Calu3 (cell line): ENCODE results near the gene CCDC196. TPM values are rescaled to one million over a fixed set of nuclear protein-coding genes. Genes with fewer than 3 reads are reported as not detected.

Source experiments
- BruUV-seq: library from RNA; stranded (reverse); fragments of 400-500 nt; replicated peaks from 2 replicates; lab custom pipeline; 2021; lab: Mats Ljungman, UMichigan
- CTCF ChIA-PET: fragments of 300-600 bp; sonication (Branson Sonifier 250); formaldehyde crosslinking; loops from one replicate; lab custom pipeline; 2022; ENCODE audit warnings: antibody characterized with exemption; lab: Charles Lee
- DNase-seq: peaks from one replicate; pipeline ENCODE4 v3.0.0; 2022
- H3K27ac Mint-ChIP-seq: one replicate; pipeline ENCODE4 v1.8.0; 2022; ENCODE audit warnings: mixed read lengths; ENCODE audit not compliant: unreplicated experiment
- H3K27me3 Mint-ChIP-seq: one replicate; pipeline ENCODE4 v1.8.0; 2022; ENCODE audit warnings: mixed read lengths; ENCODE audit not compliant: unreplicated experiment
- H3K36me3 Mint-ChIP-seq: one replicate; pipeline ENCODE4 v1.8.0; 2022; ENCODE audit warnings: mild to moderate bottlenecking, moderate library complexity, mixed read lengths; ENCODE audit not compliant: insufficient read depth, unreplicated experiment
- H3K4me1 Mint-ChIP-seq: one replicate; pipeline ENCODE4 v1.8.0; 2022; ENCODE audit warnings: mild to moderate bottlenecking, low read depth, mixed read lengths; ENCODE audit not compliant: unreplicated experiment
- H3K4me3 Mint-ChIP-seq: one replicate; pipeline ENCODE4 v1.8.0; 2022; ENCODE audit warnings: mild to moderate bottlenecking, low read depth, moderate library complexity, mixed read lengths; ENCODE audit not compliant: unreplicated experiment
- H3K9me3 Mint-ChIP-seq: one replicate; pipeline ENCODE4 v1.8.0; 2022; ENCODE audit warnings: low read depth, mixed read lengths; ENCODE audit not compliant: unreplicated experiment
- CTCF ChIP-seq: fragments of 200-600 bp; IDR thresholded peaks from one replicate; pipeline ENCODE4 v1.8.0; 2022; ENCODE audit warnings: antibody characterized with exemption; ENCODE audit not compliant: unreplicated experiment
- intact Hi-C: fragments of 100-400 bp; cut with micrococcal nuclease; formaldehyde crosslinking; loops from one replicate; pipeline ENCODE4 v1.10.0; 2022; ENCODE audit not compliant: unreplicated experiment
- total RNA-seq: library from RNA; stranded (reverse); gene quantifications from 2 replicates; pipeline ENCODE4 v1.2.3, GENCODE V29; 2022

CCDC196 gene
- total RNA-seq, 1 experiment from 2014 or later, result not detected

- no peak for DNase-seq
- intact Hi-C loops, result loop anchor here (2.0 kb wide), 1 partner anchor 169 kb away; no protein-coding TSS in a partner anchor
- Mint-ChIP-seq H3K27me3 (no peaks in the 10 kb centered on the region), H3K4me1 (no peaks in the 10 kb centered on the region), H3K4me3 (no peak overlapping the region), H3K27ac (no peak overlapping the region), H3K36me3 (no peaks in the 10 kb centered on the region), H3K9me3 (no peaks in the 10 kb centered on the region)
- TF ChIP-seq CTCF, result no peak
- CTCF ChIA-PET, result no interaction called here
- BruUV-seq, result no TSS peak
Measured at GRCh38 chr14:66493750-66494149, 7.6 kb downstream of the CCDC196 start.

GRCh38 chr14:66495218-66496098 is 9.3 kb downstream of the CCDC196 start:
- intact Hi-C loops, result loop anchor here (2.0 to 5.0 kb wide), 3 partner anchors 167 to 622 kb away; no protein-coding TSS in a partner anchor
- peak; percentile 26 for DNase-seq
- Mint-ChIP-seq H3K27ac (no peak overlapping the region), H3K4me3 (no peak overlapping the region), H3K36me3 (no peaks in the 10 kb centered on the region), H3K9me3 (no peaks in the 10 kb centered on the region), H3K4me1 (no peaks in the 10 kb centered on the region), H3K27me3 (no peaks in the 10 kb centered on the region)
- CTCF ChIA-PET, result interaction anchor here (0.5 to 1.0 kb wide), 6 partner anchors 12 to 203 kb away, joined by 3 to 6 read pairs (median 3); partner anchors contain the start of gene GPHN
- TF ChIP-seq CTCF, result peak; percentile 45
- BruUV-seq, result no TSS peak

- Mint-ChIP-seq H3K27ac (no peak overlapping the region), H3K4me1 (no peaks in the 10 kb centered on the region), H3K36me3 (no peaks in the 10 kb centered on the region), H3K27me3 (no peaks in the 10 kb centered on the region), H3K9me3 (no peaks in the 10 kb centered on the region), H3K4me3 (no peak overlapping the region)
- intact Hi-C loops, result loop anchor here (5.0 kb wide), 2 partner anchors 251 to 621 kb away; no protein-coding TSS in a partner anchor
- no TSS peak for BruUV-seq
- no peak for DNase-seq
- TF ChIP-seq CTCF, result no peak
- CTCF ChIA-PET, result interaction anchor here (0.6 to 1.3 kb wide), 2 partner anchors 10 to 642 kb away, joined by 3 to 13 read pairs; partner anchors contain the start of gene CCDC196
Measured at GRCh38 chr14:66496188-66496807, 10.1 kb downstream of the CCDC196 start.

GRCh38 chr14:66496911-66497310 is 10.7 kb downstream of the CCDC196 start:
- Mint-ChIP-seq H3K4me3 (no peak overlapping the region), H3K36me3 (no peaks in the 10 kb centered on the region), H3K4me1 (no peaks in the 10 kb centered on the region), H3K9me3 (no peaks in the 10 kb centered on the region), H3K27me3 (no peaks in the 10 kb centered on the region), H3K27ac (no peak overlapping the region)
- intact Hi-C loops, result loop anchor here (5.0 kb wide), 2 partner anchors 250 to 620 kb away; no protein-coding TSS in a partner anchor
- CTCF ChIA-PET, result interaction anchor here (0.6 to 1.3 kb wide), 3 partner anchors 10 to 642 kb away, joined by 3 to 13 read pairs (median 4); partner anchors contain the start of gene CCDC196
- no TSS peak for BruUV-seq
- no peak for DNase-seq
- TF ChIP-seq CTCF, result no peak
